Fibroblast of lung (primary cell): ENCODE measurements around the gene METRNL. TPM values are rescaled to one million over a fixed set of nuclear protein-coding genes. Genes with fewer than 3 reads are reported as not detected.

Experiments used
- DNase-seq, 2 donors: peaks; one replicate each; pipeline versions ENCODE4 v3.0.0 to v3.0.0-alpha.2; 2010; ENCODE audit warnings: low read depth in 2 of 2
- H2AFZ ChIP-seq: 2 replicates; pipeline ENCODE4 v1.5.1; 2012; ENCODE audit warnings: low read length, control low read depth, inconsistent platforms
- H3K27ac ChIP-seq: 2 replicates; pipeline ENCODE4 v1.5.1; 2011; ENCODE audit warnings: low read length, control low read depth; ENCODE audit not compliant: insufficient read depth
- H3K27me3 ChIP-seq: 2 replicates; pipeline ENCODE4 v1.5.1; 2011; ENCODE audit warnings: mild to moderate bottlenecking, low read length; ENCODE audit not compliant: control insufficient read depth, insufficient read depth
- H3K36me3 ChIP-seq: 2 replicates; pipeline ENCODE4 v1.5.1; 2011; ENCODE audit warnings: low read length; ENCODE audit not compliant: control insufficient read depth, insufficient read depth
- H3K4me1 ChIP-seq: 2 replicates; pipeline ENCODE4 v1.5.1; 2011; ENCODE audit warnings: low read length; ENCODE audit not compliant: control insufficient read depth, insufficient read depth; ENCODE audit errors: extremely low read depth
- H3K4me2 ChIP-seq: 2 replicates; pipeline ENCODE4 v1.5.1; 2011; ENCODE audit warnings: low read length, control low read depth; ENCODE audit not compliant: insufficient read depth; ENCODE audit errors: extremely low read depth
- H3K4me3 ChIP-seq, 4 experiments: fragments of 200-600 bp in 1 of 4; sonication (generic) in 1 of 4; replicated peaks in 1 of 4; 2 replicates each; pipeline ENCODE4 v1.5.1; 2011 to 2016; ENCODE audit warnings: low read length in 4 of 4, low read depth in 3 of 4, mild to moderate bottlenecking in 3 of 4, control low read depth in 2 of 4, inconsistent platforms in 1 of 4, mixed read lengths in 1 of 4; ENCODE audit not compliant: insufficient read depth in 1 of 4; ENCODE audit errors: control extremely low read depth in 1 of 4
- H3K79me2 ChIP-seq: 2 replicates; pipeline ENCODE4 v1.5.1; 2012; ENCODE audit warnings: mild to moderate bottlenecking, low read length, inconsistent platforms; ENCODE audit not compliant: control insufficient read depth, insufficient read depth
- H3K9ac ChIP-seq: 2 replicates; pipeline ENCODE4 v1.5.1; 2011; ENCODE audit warnings: mild to moderate bottlenecking, low read length, control low read depth; ENCODE audit not compliant: insufficient read depth
- H3K9me3 ChIP-seq: 2 replicates; pipeline ENCODE4 v1.5.1; 2012; ENCODE audit warnings: low read depth, low read length; ENCODE audit not compliant: control insufficient read depth, insufficient read depth
- H4K20me1 ChIP-seq: 2 replicates; pipeline ENCODE4 v1.5.1; 2011; ENCODE audit warnings: low read length; ENCODE audit not compliant: control insufficient read depth, insufficient read depth; ENCODE audit errors: extremely low read depth
- CTCF ChIP-seq, 2 donors: IDR thresholded peaks in 1 of 2; conservative IDR thresholded peaks in 1 of 2; 1 replicate in 1 of 2; 2 replicates in 1 of 2; pipeline ENCODE4 v1.5.1; 2011 to 2012; ENCODE audit warnings: low read length in 2 of 2, control low read depth in 1 of 2, inconsistent platforms in 1 of 2, low read depth in 1 of 2, mild to moderate bottlenecking in 1 of 2
- EZH2 ChIP-seq: IDR thresholded peaks from 2 replicates; pipeline ENCODE4 v1.5.1; 2012; ENCODE audit warnings: low read length, control low read depth, mild to moderate bottlenecking; ENCODE audit errors: missing control alignments
- polyA plus RNA-seq, 2 donors: library from polyadenylated mRNA; depleted of rRNA in 1 of 2; stranded (reverse) in 1 of 2; unstranded in 1 of 2; fragments of >200 nt; gene quantifications; 2 replicates each; pipeline ENCODE4 v1.2.1, GENCODE V29; 2011 to 2012; ENCODE audit warnings: missing spikeins in 1 of 2
- total RNA-seq: library from RNA; depleted of rRNA; stranded (reverse); fragments of >200 nt; gene quantifications from 2 replicates; pipeline ENCODE4 v1.2.1, GENCODE V29; 2014

Gene METRNL
- total and polyA plus RNA-seq, 2 donors (not counting 1 experiment from before 2014, with no cell fraction given), result 27.0 to 120 TPM

DNA sequence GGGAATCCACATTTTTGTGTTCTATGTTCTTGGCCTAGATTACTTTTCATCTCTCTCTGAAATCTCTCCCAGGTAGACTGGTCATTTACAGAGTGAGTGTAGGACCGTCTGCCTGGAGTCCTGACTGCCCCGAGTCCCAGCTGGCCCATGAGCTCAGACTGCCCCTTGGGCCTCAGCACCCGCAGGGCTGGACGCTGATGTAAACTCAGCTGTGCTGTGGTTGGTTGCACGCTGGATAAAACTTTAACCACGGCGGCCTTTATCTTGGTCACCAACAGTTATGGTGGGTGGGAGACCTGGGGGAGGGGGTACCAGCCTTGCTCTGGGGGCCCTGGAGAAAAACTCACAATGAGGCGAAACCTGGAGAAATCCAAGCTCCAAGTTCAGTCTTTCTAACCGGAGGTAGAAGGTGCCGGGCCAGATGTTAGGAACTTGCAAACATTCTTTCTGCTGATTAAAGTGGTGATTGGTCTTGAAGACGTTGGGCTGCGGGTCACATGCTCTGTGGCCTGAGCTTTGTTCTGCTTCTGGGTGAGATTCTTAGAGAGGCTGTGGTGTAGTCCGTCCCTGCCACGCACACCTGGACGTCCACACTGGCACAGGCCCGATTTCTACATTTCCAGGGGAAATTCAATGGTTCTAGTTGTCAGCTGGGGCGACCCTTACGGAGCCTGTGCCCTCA is 6.9 kb downstream of the METRNL start:
- Histone ChIP-seq H3K9me3 (no peaks in the 10 kb centered on the region), H3K4me3 (no peak overlapping the region), H4K20me1 (peaks cover 3% of the 10 kb centered on the region), H3K4me1 (peaks cover 24% of the 10 kb centered on the region), H3K4me2 (no peak overlapping the region), H3K79me2 (peaks cover 85% of the 10 kb centered on the region), H3K27me3 (no peaks in the 10 kb centered on the region), H3K9ac (no peak overlapping the region), H3K36me3 (peaks cover 15% of the 10 kb centered on the region), H2AFZ (no peak overlapping the region), H3K27ac (peak overlapping the region; percentile 96)
- no peak for DNase-seq
- TF ChIP-seq CTCF (conservative IDR thresholded peaks at IDR 0.05 in 1 of 2, IDR thresholded peaks at IDR 0.05 in 1 of 2; ENCODE audit: low read depth in 1 of 2, low read length in 2 of 2) (no peak), EZH2 (no peak)

DNA sequence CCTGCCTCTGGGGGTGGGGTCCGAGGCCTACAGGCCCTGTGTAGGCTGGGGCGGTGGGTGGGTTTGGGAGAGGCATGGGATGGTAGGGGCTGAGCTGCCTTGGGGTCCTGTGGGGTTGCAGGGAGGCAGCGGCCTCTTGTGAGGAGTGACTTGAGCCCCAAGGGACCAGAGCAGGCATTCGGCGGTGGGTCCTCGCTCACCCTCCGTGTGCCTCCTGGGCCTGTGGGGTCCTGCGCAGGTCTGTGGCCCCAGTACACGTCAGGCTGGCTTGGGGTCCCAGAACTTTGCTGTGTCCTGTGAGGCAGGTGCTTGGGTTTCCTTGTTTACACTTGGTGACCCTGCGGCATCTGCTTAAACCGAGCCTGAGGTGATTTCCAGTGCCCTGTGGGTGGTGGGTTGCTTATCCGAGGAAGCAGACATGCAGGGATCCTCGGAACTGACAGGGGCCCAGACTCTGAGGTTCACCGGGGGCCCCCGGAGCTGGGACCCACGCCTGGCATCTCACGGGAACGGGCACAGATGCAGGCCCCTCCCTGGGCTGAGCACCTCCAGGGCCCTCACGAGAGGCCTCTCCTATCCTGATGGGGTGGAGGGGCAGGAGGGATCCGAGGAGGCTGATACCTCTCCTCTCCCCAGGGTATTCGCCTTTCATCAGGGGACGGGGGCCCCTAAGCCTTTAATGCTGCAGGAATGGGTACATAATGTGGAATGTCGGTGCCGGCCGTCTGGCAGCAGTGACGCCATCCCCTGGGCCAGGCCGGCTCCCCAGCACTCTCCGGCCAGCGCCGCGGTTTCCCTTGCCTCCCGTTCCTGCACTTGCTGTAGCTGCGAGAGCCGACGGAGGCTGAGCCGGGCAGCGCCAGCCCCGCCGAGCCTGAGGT is 7.7 kb downstream of the METRNL start:
- Histone ChIP-seq H3K27ac (no peak overlapping the region), H2AFZ (no peak overlapping the region), H3K4me2 (no peak overlapping the region), H3K9me3 (no peaks in the 10 kb centered on the region), H3K4me1 (peaks cover 24% of the 10 kb centered on the region), H3K36me3 (peaks cover 15% of the 10 kb centered on the region), H4K20me1 (peaks cover 3% of the 10 kb centered on the region), H3K4me3 (no peak overlapping the region), H3K79me2 (peaks cover 84% of the 10 kb centered on the region), H3K27me3 (no peaks in the 10 kb centered on the region), H3K9ac (no peak overlapping the region)
- TF ChIP-seq CTCF (conservative IDR thresholded peaks at IDR 0.05 in 1 of 2, IDR thresholded peaks at IDR 0.05 in 1 of 2; ENCODE audit: low read depth in 1 of 2, low read length in 2 of 2), result no peak
- DNase-seq, result no peak

DNA sequence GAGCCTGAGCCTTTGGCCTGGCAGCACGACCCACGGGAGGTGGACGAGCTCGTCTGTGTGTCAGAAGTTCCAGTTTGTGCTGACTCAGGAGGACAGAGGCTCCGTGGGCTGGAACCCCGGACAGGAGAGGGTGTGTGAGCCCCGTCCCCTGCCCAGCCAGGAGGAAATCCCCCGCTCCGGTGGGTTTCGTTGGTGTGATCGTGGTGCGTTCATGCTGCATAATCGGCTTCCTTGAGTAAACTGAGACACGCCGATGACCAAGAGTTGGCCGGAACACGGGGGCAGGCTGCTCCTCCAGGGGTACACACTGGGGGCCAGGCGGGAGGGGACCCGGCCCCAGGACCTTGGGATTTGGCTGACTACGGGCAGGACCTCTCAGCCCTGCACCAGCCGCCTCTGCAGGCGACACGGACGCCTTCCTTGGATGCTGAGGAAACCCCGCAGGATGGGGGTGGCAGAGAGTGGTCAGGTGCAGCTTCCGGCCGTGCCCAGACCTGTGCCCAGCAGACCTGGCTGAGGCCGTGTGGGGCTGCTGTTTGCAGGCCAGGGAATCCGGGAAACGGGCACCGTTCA is 8.5 kb downstream of the METRNL start:
- Histone ChIP-seq H3K36me3 (peaks cover 16% of the 10 kb centered on the region), H3K4me1 (peaks cover 20% of the 10 kb centered on the region), H2AFZ (no peak overlapping the region), H3K4me3 (no peak overlapping the region), H3K4me2 (no peak overlapping the region), H3K9ac (no peak overlapping the region), H4K20me1 (no peaks in the 10 kb centered on the region), H3K9me3 (no peaks in the 10 kb centered on the region), H3K27ac (no peak overlapping the region), H3K27me3 (no peaks in the 10 kb centered on the region), H3K79me2 (peaks cover 82% of the 10 kb centered on the region)
- TF ChIP-seq EZH2 (no peak), CTCF (conservative IDR thresholded peaks at IDR 0.05 in 1 of 2, IDR thresholded peaks at IDR 0.05 in 1 of 2; ENCODE audit: low read depth in 1 of 2, low read length in 2 of 2) (no peak)
- DNase-seq, result no peak
